Measurements from ENCODE around the gene CHDH.

GRCh38 chr3:53823026-53823955 lies 22.9 kb downstream of the CHDH start:
- TF ChIP-seq POLR2A (IDR thresholded peaks at IDR 0.05; ENCODE audit: low read length) (no peak), GATA1 (IDR thresholded peaks at IDR 0.05; ENCODE audit: low read depth, low read length) (no peak)
